ENCODE measurements around the gene ZSCAN2.

DNA sequence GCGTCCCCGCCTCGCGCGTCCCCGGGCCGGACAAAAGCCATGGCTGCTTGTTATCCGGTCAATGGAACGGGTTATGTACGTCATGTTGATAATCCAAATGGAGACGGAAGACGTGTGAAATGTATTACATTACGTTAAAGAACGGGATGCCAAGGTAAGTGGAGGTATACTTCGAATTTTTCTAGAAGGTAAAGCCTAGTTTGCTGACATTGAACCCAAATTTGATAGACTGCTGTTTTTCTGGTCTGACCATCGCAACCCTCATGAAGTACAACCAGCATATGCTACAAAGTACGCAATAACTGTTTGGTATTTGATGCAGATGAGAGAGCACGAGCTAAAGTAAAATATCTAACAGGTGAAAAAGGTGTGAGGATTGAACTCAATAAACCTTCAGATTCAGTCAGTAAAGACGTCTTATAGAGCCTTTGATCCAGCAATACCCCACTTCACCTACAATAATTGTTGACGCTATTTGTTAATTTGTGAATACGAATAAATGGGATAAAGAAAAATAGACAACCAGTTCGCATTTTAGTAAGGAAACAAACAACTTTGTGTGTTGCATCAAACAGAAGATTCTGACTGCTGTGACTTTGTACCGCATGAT is 33.5 kb downstream of the ZSCAN2 start:
- TF ChIP-seq, protein P1, sequence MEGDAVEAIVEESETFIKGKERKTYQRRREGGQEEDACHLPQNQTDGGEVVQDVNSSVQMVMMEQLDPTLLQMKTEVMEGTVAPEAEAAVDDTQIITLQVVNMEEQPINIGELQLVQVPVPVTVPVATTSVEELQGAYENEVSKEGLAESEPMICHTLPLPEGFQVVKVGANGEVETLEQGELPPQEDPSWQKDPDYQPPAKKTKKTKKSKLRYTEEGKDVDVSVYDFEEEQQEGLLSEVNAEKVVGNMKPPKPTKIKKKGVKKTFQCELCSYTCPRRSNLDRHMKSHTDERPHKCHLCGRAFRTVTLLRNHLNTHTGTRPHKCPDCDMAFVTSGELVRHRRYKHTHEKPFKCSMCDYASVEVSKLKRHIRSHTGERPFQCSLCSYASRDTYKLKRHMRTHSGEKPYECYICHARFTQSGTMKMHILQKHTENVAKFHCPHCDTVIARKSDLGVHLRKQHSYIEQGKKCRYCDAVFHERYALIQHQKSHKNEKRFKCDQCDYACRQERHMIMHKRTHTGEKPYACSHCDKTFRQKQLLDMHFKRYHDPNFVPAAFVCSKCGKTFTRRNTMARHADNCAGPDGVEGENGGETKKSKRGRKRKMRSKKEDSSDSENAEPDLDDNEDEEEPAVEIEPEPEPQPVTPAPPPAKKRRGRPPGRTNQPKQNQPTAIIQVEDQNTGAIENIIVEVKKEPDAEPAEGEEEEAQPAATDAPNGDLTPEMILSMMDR (IDR thresholded peaks at IDR 0.05): no peak
- no peak for TF ChIP-seq POLR2A (IDR thresholded peaks at IDR 0.05)
- TF ChIP-seq POLR2AphosphoS5 (IDR thresholded peaks at IDR 0.05): no peak

Data from prostate gland (tissue), 2 donors.